ENCODE measurements around the gene CCDC88C.

Gene CCDC88C

DNA sequence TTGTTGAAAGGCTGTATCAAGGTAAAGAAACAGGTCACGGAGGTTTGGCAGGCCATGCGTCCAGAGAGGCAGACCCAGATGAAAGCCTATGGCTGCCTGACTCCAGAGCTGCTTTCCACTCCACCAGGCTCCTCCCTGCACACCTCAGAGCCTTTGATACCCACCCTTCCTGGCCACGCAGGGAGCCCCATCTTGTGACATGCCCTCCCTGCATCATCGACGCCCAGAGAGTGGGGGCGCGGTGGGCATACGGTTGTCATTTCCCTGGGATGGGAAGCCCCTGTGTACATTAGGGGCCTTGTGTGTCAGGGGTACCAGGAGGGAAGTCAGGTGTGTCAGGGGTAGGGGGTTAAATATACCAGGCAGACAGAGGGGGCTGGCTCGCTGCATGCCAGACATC lies 142.8 kb downstream of the CCDC88C start:
- no peak overlapping the region for H3K27ac ChIP-seq
- TF ChIP-seq CTCF (IDR thresholded peaks at IDR 0.05): no peak
- TF ChIP-seq ZFX (IDR thresholded peaks at IDR 0.05; ENCODE audit: borderline replicate concordance): no peak

- TF ChIP-seq ZFX (IDR thresholded peaks at IDR 0.05; ENCODE audit: borderline replicate concordance) (no peak), CTCF (IDR thresholded peaks at IDR 0.05) (no peak)
- no peak overlapping the region for H3K27ac ChIP-seq
These were observed 143.7 kb downstream of the CCDC88C start for GRCh38 chr14:91273885-91274273.

GRCh38 chr14:91273273-91273884 lies 144.2 kb downstream of the CCDC88C start:
- H3K27ac ChIP-seq: no peak overlapping the region
- TF ChIP-seq CTCF (IDR thresholded peaks at IDR 0.05) (no peak), ZFX (IDR thresholded peaks at IDR 0.05; ENCODE audit: borderline replicate concordance) (no peak)

DNA sequence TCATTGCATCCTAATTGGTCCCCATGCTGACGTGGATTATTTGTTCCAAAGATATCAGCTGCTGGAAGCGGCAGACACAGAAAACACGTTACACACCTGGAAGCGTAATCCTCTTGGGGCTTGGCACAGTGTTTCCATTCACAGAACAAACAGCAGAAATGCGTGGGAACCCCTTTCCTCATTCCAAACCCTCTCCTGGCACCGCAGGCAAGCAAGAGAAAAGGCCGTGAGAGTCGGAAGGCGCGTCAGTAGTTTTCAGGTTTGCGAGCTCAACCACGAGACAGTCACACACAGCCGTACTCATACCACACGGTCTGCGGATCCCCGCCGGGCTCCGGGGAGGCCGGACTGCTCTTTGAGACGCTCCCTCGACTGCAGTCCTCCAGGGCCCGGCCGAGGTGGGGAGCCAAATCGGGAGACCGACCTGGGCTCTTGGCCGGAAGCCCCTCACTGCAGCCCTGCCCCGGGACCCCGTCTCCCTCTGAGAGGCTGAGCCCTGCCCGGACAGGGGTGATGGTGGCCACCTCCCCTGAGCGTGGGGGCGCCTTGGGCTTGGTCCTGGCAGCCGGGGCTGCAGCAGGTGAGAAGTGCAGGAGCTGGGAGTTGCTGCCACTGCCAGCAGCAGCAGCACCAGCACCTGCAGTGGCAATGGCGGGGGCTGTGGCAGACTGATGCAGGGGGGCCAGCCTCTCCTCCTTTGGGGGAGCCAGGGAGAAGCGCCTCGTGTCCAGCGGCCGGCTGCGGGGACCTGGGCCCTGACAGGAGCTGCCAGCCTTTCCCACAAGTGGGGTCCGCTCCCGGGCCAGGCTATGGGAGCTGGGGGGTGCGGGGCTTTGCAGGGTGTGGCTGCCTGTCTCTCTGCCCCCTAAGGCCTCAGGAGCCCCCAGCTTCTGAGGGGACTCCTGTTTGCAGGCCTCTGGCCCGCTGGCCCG lies 145.0 kb downstream of the CCDC88C start:
- H3K27ac ChIP-seq: no peak overlapping the region
- TF ChIP-seq CTCF (IDR thresholded peaks at IDR 0.05): no peak

GRCh38 chr14:91271639-91272038 lies 146.0 kb downstream of the CCDC88C start:
- no peak for TF ChIP-seq ZFX (IDR thresholded peaks at IDR 0.05; ENCODE audit: borderline replicate concordance)

GRCh38 chr14:91270619-91271018 lies 147.0 kb downstream of the CCDC88C start:
- no peak for TF ChIP-seq CTCF (IDR thresholded peaks at IDR 0.05)
- no peak for TF ChIP-seq ZFX (IDR thresholded peaks at IDR 0.05; ENCODE audit: borderline replicate concordance)
- no peak overlapping the region for H3K27ac ChIP-seq

More at GRCh38 chr14:91271639-91272038, 146.0 kb downstream of the CCDC88C start:
- H3K27ac ChIP-seq: no peak overlapping the region

DNA sequence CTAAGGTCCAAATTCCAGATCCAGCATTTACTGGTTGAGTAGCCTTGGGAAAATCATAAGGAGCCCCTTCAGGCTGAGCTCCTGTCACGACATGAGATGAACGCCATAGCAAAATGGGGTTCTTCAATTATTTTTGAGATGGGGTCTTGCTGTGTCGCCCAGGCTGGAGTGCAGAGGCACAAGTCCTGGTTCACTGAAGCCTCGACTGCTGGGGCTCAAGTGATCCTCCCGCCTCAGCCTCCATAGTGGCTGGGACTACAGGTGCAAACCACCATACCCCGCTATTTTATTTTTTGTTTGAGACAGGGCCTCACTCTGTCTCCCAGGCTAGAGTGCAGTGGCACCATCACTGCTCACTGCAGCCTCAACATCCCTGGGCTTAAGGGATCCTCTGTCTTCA lies 147.4 kb downstream of the CCDC88C start:
- TF ChIP-seq ZFX (IDR thresholded peaks at IDR 0.05; ENCODE audit: borderline replicate concordance) (no peak), CTCF (IDR thresholded peaks at IDR 0.05) (no peak)
- no peak overlapping the region for H3K27ac ChIP-seq

All from 22Rv1 (cell line).